ENCODE results near the gene TMEM132C.

TMEM132C gene

GRCh38 chr12:128269181-128269591 is 2.2 kb downstream of the TMEM132C start:
- peaks cover 52 to 61% (median 57%) of the 10 kb centered on the region in 11 experiments for H3K27me3 ChIP-seq

GRCh38 chr12:128276471-128276870 is 9.5 kb downstream of the TMEM132C start:
- no peaks in the 10 kb centered on the region for H3K4me1 ChIP-seq

More at GRCh38 chr12:128269181-128269591, 2.2 kb downstream of the TMEM132C start:
- H4K20me1 ChIP-seq: peaks cover 0 to 19% (median 0%) of the 10 kb centered on the region in 11 experiments; a peak in 2 of 22 replicates
- H3K4me3 ChIP-seq: no peak overlapping the region
- peaks cover 6 to 22% (median 12%) of the 10 kb centered on the region in 10 experiments; a peak in 15 of 20 replicates for H3K4me1 ChIP-seq
- H3K36me3 ChIP-seq: no peaks in the 10 kb centered on the region
- no peak for TF ChIP-seq Cebpa-rat (IDR thresholded peaks at IDR 0.05)
- no peak overlapping the region for H3K27ac ChIP-seq
- H3K9me3 ChIP-seq (replicated peaks in 1 of 11): peaks cover 27 to 35% (median 30%) of the 10 kb centered on the region in 11 experiments
- H3K9ac ChIP-seq: no peak overlapping the region
- H3K4me2 ChIP-seq: no peak overlapping the region

GRCh38 chr12:128286970-128287369 is 20.0 kb downstream of the TMEM132C start:
- peak overlapping the region; percentile 0 to 55 (median 40); a peak in 16 of 22 replicates for H3K4me2 ChIP-seq

More at GRCh38 chr12:128276471-128276870, 9.5 kb downstream of the TMEM132C start:
- Histone ChIP-seq H3K27me3 (no peaks in the 10 kb centered on the region), H4K20me1 (no peaks in the 10 kb centered on the region), H3K27ac (no peak overlapping the region), H3K36me3 (no peaks in the 10 kb centered on the region), H3K9ac (no peak overlapping the region), H3K9me3 (replicated peaks in 1 of 11) (peaks cover 35 to 45% (median 39%) of the 10 kb centered on the region in 11 experiments), H3K4me2 (no peak overlapping the region), H3K4me3 (no peak overlapping the region)
- TF ChIP-seq Cebpa-rat (IDR thresholded peaks at IDR 0.05): no peak

DNA sequence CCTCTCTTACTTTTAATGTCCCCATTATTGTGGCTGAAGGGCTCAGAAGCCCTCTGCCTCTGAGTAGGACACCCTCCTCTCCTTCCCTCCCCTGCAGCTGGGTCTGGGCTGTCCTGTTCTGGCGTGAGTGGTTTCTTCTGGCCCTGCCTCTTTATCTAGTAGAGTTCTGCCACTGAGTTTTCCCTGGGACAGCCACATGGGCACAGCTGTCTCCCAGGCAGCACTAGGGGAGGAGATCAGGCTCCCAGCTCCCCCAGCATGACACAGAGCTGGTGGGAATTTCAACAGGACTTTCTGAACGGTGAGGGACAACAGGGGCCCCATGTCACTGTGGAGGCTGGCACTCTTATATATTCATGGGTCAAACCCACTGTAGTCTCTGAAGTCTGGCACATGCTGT is 21.4 kb downstream of the TMEM132C start:
- peaks cover 5 to 15% (median 9%) of the 10 kb centered on the region in 11 experiments; a peak in 20 of 22 replicates for H3K9me3 ChIP-seq (replicated peaks in 1 of 11)
- H3K4me2 ChIP-seq: no peak overlapping the region
- H3K4me1 ChIP-seq: peaks cover 9 to 16% (median 10%) of the 10 kb centered on the region in 10 experiments; a peak in 18 of 20 replicates
- no peak for TF ChIP-seq Cebpa-rat (IDR thresholded peaks at IDR 0.05)
- no peaks in the 10 kb centered on the region for H3K36me3 ChIP-seq
- no peaks in the 10 kb centered on the region for H3K27me3 ChIP-seq
- H3K4me3 ChIP-seq: no peak overlapping the region
- H3K9ac ChIP-seq: no peak overlapping the region
- no peaks in the 10 kb centered on the region for H4K20me1 ChIP-seq
- H3K27ac ChIP-seq: peak overlapping the region in 1 of 11 experiments; percentile 23; a peak in 1 of 22 replicates

More at GRCh38 chr12:128286970-128287369, 20.0 kb downstream of the TMEM132C start:
- Histone ChIP-seq H3K27me3 (no peaks in the 10 kb centered on the region), H3K9ac (no peak overlapping the region; a peak in 1 of 22 replicates), H3K9me3 (replicated peaks in 1 of 11) (peaks cover 11 to 27% (median 20%) of the 10 kb centered on the region in 11 experiments; a peak in 21 of 22 replicates), H3K36me3 (no peaks in the 10 kb centered on the region), H3K4me3 (no peak overlapping the region), H3K4me1 (peaks cover 9 to 16% (median 10%) of the 10 kb centered on the region in 10 experiments; a peak in 18 of 20 replicates), H4K20me1 (no peaks in the 10 kb centered on the region), H3K27ac (peak overlapping the region in 1 of 11 experiments; percentile 6; a peak in 1 of 22 replicates)
- peak in 3 of 11 experiments; percentile 70 to 78 (median 72); a peak in 7 of 22 replicates for TF ChIP-seq Cebpa-rat (IDR thresholded peaks at IDR 0.05)

GRCh38 chr12:128288896-128289295 is 21.9 kb downstream of the TMEM132C start:
- Histone ChIP-seq H3K4me3 (no peak overlapping the region), H4K20me1 (no peaks in the 10 kb centered on the region)

GRCh38 chr12:128290938-128291337 is 24.0 kb downstream of the TMEM132C start:
- Histone ChIP-seq H3K9ac (no peak overlapping the region), H3K27ac (no peak overlapping the region), H3K4me1 (peaks cover 10 to 22% (median 18%) of the 10 kb centered on the region in 10 experiments), H3K4me2 (no peak overlapping the region), H3K36me3 (no peaks in the 10 kb centered on the region), H4K20me1 (no peaks in the 10 kb centered on the region), H3K27me3 (no peaks in the 10 kb centered on the region), H3K9me3 (replicated peaks in 1 of 11) (peaks cover 0 to 4% (median 0%) of the 10 kb centered on the region in 11 experiments; a peak in 1 of 22 replicates), H3K4me3 (no peak overlapping the region)
- no peak for TF ChIP-seq Cebpa-rat (IDR thresholded peaks at IDR 0.05)

More at GRCh38 chr12:128288896-128289295, 21.9 kb downstream of the TMEM132C start:
- H3K36me3 ChIP-seq: no peaks in the 10 kb centered on the region
- peaks cover 9 to 16% (median 11%) of the 10 kb centered on the region in 10 experiments for H3K4me1 ChIP-seq
- TF ChIP-seq Cebpa-rat (IDR thresholded peaks at IDR 0.05): no peak
- no peak overlapping the region for H3K4me2 ChIP-seq
- peaks cover 0 to 9% (median 4%) of the 10 kb centered on the region in 11 experiments; a peak in 14 of 22 replicates for H3K9me3 ChIP-seq (replicated peaks in 1 of 11)
- no peaks in the 10 kb centered on the region for H3K27me3 ChIP-seq
- no peak overlapping the region for H3K9ac ChIP-seq
- H3K27ac ChIP-seq: no peak overlapping the region

DNA sequence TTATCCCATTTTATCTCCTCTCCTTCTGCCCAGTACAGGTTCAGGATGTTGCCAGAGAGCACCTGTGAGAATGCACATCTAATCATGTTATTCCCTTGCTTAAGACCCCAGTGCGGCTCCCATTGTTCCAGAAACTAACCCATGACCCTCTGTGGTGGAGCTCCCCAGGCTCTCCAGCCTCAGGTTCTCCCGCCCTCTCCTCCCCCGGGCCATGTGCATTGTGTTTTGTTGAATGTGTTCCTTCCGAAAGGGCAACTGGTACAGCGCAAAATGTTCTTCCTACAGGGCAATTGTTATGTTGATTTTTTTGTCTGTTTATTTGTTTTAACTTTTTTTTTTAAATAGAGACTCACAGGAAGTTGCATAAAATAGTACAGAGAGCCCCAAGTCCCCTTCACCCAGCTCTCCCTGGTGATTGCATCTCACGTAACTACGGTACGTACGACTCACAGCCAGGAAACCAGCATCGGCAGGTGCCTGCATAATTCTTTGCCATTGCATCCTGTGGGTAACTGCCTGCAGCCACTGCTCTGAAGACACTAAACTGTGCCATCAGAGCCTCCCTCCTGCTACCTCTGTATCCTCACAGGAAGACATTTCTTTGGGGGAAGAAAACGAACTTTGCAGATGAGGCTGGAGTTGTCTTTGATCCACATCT is 31.2 kb downstream of the TMEM132C start:
- Histone ChIP-seq H3K4me2 (peak overlapping the region in 9 of 11 experiments; percentile 25 to 60 (median 41); a peak in 14 of 22 replicates), H4K20me1 (no peaks in the 10 kb centered on the region), H3K9me3 (replicated peaks in 1 of 11) (peaks cover 19 to 47% (median 26%) of the 10 kb centered on the region in 11 experiments; a peak in 21 of 22 replicates), H3K36me3 (no peaks in the 10 kb centered on the region), H3K27ac (no peak overlapping the region; a peak in 1 of 22 replicates), H3K9ac (no peak overlapping the region), H3K27me3 (no peaks in the 10 kb centered on the region), H3K4me1 (peaks cover 4 to 18% (median 16%) of the 10 kb centered on the region in 10 experiments; a peak in 17 of 20 replicates), H3K4me3 (no peak overlapping the region)
- TF ChIP-seq Cebpa-rat (IDR thresholded peaks at IDR 0.05): no peak

DNA sequence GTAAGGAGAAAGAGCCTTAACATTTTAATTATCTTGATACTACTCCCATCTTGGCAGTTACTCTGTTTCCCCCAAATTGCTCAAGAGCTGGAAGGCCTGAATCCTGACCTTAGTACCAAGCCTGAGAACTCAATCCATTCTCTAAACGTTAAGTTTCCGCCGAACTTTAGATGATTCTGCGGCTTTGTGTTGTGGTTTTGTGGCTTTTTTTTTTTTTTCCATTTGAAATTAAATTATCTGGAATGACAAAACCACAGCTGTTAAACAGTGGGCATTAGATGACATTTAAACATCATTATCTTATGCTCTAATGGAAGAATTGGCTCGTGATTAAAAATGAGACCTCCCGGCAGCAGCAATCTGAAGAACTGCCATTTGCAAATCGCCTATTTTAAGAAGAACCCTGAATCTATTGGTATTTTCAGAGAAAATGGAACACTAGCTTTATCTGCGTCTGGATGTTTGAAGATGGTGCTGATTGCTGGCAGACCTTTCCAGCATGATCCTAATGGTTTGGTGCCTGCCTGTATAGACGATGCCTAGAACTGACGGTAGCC is 38.4 kb downstream of the TMEM132C start:
- TF ChIP-seq Cebpa-rat (IDR thresholded peaks at IDR 0.05): no peak
- Histone ChIP-seq H3K4me3 (no peak overlapping the region), H3K9me3 (replicated peaks in 1 of 11) (peaks cover 23 to 50% (median 36%) of the 10 kb centered on the region in 11 experiments), H3K4me2 (peak overlapping the region in 6 of 11 experiments; percentile 28 to 54 (median 41); a peak in 10 of 22 replicates), H3K4me1 (peaks cover 0 to 12% (median 7%) of the 10 kb centered on the region in 10 experiments; a peak in 10 of 20 replicates), H3K27ac (no peak overlapping the region), H3K9ac (no peak overlapping the region), H4K20me1 (no peaks in the 10 kb centered on the region), H3K36me3 (no peaks in the 10 kb centered on the region), H3K27me3 (no peaks in the 10 kb centered on the region; a peak in 1 of 22 replicates)

GRCh38 chr12:128307791-128308190 is 40.8 kb downstream of the TMEM132C start:
- H4K20me1 ChIP-seq: no peaks in the 10 kb centered on the region
- H3K9ac ChIP-seq: no peak overlapping the region
- no peaks in the 10 kb centered on the region for H3K36me3 ChIP-seq
- TF ChIP-seq Cebpa-rat (IDR thresholded peaks at IDR 0.05): no peak
- peaks cover 6 to 44% (median 29%) of the 10 kb centered on the region in 11 experiments; a peak in 17 of 22 replicates for H3K9me3 ChIP-seq (replicated peaks in 1 of 11)
- peaks cover 0 to 17% (median 9%) of the 10 kb centered on the region in 10 experiments; a peak in 13 of 20 replicates for H3K4me1 ChIP-seq
- H3K4me3 ChIP-seq: no peak overlapping the region
- no peak overlapping the region for H3K27ac ChIP-seq
- H3K27me3 ChIP-seq: no peaks in the 10 kb centered on the region; a peak in 1 of 22 replicates
- no peak overlapping the region for H3K4me2 ChIP-seq
